HFF-Myc (cell line): ENCODE data around the gene DCHS2.

Experiments used
- DNase-seq: peaks from one replicate; pipeline ENCODE4 v3.0.0-alpha.2; 2011; ENCODE audit warnings: low read depth; ENCODE audit errors: extremely low read depth
- H3K4me3 ChIP-seq: replicated peaks from 2 replicates; pipeline ENCODE4 v1.5.1; 2011; ENCODE audit warnings: low read depth, mild to moderate bottlenecking, control low read depth, low read length
- TF ChIP-seq, protein P1 (sequence below): IDR thresholded peaks from 2 replicates; pipeline ENCODE4 v1.5.1; 2012; ENCODE audit warnings: mild to moderate bottlenecking, low read depth, low read length, control low read depth; ENCODE audit errors: missing control alignments

DCHS2 gene

DNA sequence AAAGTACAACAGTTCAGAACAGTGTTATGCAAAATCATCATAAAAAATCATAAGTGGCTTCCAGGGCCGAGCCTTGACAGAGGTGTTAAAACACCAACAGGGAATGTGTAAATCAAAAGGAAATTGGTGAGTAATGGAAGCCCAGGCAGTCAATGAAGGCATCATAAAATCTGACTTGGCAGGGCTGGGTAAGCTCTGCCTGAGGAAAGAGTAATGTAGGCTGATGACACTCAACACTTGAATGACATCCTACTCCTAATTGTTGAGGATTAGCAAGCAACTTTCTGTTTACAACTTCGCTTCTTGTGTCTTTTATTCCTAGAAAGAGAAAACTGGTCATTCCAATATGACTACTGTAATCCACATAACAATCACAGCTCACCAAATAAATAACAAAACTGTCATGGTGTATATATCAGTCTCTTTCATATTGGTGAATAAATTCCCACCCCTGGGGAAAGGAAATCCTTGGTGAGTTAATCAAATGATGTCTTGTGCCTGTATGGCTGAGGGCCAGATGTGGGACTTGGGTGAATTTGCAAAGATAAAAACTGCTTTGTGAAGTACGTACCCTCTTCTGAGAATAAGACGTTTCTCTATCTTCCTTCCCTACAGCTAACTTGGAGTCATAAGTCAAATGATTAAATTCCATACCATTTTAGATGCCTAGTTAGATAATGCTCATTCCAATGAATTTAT is 196.8 kb downstream of the DCHS2 start:
- TF ChIP-seq, protein P1, sequence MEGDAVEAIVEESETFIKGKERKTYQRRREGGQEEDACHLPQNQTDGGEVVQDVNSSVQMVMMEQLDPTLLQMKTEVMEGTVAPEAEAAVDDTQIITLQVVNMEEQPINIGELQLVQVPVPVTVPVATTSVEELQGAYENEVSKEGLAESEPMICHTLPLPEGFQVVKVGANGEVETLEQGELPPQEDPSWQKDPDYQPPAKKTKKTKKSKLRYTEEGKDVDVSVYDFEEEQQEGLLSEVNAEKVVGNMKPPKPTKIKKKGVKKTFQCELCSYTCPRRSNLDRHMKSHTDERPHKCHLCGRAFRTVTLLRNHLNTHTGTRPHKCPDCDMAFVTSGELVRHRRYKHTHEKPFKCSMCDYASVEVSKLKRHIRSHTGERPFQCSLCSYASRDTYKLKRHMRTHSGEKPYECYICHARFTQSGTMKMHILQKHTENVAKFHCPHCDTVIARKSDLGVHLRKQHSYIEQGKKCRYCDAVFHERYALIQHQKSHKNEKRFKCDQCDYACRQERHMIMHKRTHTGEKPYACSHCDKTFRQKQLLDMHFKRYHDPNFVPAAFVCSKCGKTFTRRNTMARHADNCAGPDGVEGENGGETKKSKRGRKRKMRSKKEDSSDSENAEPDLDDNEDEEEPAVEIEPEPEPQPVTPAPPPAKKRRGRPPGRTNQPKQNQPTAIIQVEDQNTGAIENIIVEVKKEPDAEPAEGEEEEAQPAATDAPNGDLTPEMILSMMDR, result no peak
- H3K4me3 ChIP-seq, result no peak overlapping the region
- DNase-seq, result no peak

DNA sequence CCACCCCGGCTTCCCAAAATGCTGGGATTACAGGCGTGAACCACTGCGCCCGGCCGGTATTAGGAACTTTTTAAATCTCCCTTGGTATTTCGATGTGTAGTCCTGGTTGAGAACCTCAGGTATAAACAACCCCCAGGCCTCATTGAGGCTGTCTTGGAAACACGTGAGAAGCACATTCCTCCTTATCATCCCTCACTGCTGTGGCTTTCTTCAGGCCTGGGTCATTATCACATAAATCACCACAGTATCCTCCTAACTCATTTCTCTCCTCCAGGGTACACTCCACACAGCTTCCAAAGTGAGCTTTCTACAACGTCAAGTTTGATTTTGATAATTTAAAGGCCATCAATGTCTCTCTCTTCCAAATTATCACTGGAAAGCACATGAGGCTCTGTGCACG is 198.2 kb downstream of the DCHS2 start:
- no peak overlapping the region for H3K4me3 ChIP-seq
- TF ChIP-seq, protein P1, result no peak
- no peak for DNase-seq

DNA sequence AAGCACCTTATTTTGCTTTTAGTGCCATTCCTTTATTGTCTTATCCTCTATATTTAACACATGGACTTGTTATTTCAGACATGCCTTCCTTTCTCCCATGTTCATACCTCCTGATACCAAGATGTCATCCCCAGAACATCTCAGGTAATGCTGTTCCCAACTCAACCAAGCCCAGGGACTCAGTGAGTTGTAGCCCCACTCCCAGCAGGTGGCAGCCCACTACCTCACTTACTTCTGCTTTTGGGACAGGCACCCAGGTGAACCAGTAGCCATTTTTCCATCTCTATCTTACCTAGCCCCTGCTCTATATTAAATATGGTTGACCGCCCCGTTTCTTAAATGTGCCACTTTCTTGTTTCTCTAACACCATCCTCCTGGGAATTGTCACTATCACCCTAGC is 199.0 kb downstream of the DCHS2 start:
- TF ChIP-seq, protein P1, result no peak
- no peak for DNase-seq
- no peak overlapping the region for H3K4me3 ChIP-seq

- no peak for DNase-seq
- TF ChIP-seq, protein P1, result no peak
- H3K4me3 ChIP-seq, result no peak overlapping the region
Observed at GRCh38 chr4:154277172-154277571, 214.4 kb downstream of the DCHS2 start.

GRCh38 chr4:154276496-154276895 is 215.1 kb downstream of the DCHS2 start:
- TF ChIP-seq, protein P1, result no peak
- DNase-seq, result no peak
- no peak overlapping the region for H3K4me3 ChIP-seq

- H3K4me3 ChIP-seq, result no peak overlapping the region
Observed at GRCh38 chr4:154254999-154255398, 236.6 kb downstream of the DCHS2 start.

More at GRCh38 chr4:154254999-154255398, 236.6 kb downstream of the DCHS2 start:
- TF ChIP-seq, protein P1, result no peak
- DNase-seq, result no peak
